ENCODE results near the gene RADIL.

RADIL gene

DNA sequence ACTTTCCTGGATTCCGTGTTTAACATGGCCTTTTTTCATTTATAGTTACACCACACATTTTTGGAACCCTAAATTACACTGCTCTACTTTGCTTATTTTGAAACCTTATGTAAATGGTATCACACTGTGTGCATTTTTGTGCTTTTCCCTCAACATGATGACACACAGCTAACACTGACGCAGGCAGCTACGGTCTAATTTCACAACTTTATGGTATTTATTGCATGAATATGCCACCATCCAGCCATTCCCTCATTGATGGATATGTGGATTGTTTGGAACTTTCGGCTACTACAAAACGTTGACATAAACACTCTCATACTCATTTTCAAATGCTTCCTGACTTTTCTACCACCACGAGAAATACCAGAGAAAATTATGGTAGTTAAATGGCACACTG is 28.6 kb downstream of the RADIL start:
- H3K36me3 ChIP-seq (ENCODE audit: control insufficient read depth, insufficient read depth, low read length), result no peaks in the 10 kb centered on the region
- no peak for DNase-seq
- no peaks in the 10 kb centered on the region for H3K27me3 ChIP-seq (replicated peaks; ENCODE audit: control insufficient read depth, insufficient read depth, low read length, poor library complexity, severe bottlenecking)
- H3K27ac ChIP-seq (ENCODE audit: insufficient read depth, low read length, poor library complexity, severe bottlenecking), result no peak overlapping the region
- H3K4me3 ChIP-seq (ENCODE audit: insufficient read depth, low read depth, low read length, poor library complexity, severe bottlenecking), result no peak overlapping the region
- H3K9me3 ChIP-seq (ENCODE audit: control insufficient read depth, low read length), result no peaks in the 10 kb centered on the region
- no peaks in the 10 kb centered on the region for H3K4me1 ChIP-seq (ENCODE audit: control insufficient read depth, insufficient read depth, low read length, poor library complexity, severe bottlenecking)

DNA sequence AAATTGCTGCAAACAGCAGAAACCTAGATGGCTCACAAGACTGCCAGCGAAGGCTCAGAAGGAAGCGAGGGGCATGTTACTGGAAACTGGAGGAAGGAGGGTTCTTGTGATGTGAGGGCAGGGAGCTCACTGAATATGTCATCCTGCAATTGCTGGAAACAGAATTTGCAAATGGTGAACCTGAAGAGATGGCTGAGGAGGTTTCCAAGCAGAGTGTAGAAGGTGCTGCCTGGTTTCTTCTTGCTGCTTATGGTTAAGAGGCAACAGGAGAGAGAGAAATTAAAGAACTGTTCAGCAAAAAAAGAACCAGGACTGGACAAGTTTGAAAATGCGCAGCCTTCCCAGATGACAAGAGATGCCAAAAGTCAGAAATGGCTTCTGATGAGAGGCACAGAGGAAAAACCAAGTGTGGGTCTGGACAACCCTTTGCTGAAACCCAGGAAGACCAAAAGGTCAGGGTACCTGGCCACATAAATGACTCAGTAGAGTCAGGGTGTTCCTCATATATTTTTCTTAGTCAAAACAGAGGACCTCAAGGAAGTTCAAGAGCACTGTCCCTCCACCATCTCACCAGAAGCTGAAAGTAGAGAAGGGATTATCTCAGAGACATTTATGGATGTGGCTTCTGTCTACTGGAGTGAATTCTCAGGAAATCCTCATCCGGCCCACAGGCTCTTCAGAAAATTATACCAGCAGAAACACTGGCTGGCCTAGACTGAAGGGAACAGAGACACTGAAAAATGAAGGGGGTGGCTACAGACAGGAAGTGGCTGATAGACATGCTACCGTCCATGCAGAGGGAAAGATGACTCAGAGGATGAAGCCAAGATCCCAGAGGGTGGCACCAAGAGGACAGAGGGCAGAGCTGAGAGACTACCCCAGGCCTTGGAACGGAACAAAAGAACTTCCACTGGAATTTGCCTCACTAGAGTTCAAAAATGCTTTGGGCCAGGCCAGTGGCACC is 31.8 kb downstream of the RADIL start:
- no peaks in the 10 kb centered on the region for H3K9me3 ChIP-seq (ENCODE audit: control insufficient read depth, low read length)
- DNase-seq, result no peak

DNA sequence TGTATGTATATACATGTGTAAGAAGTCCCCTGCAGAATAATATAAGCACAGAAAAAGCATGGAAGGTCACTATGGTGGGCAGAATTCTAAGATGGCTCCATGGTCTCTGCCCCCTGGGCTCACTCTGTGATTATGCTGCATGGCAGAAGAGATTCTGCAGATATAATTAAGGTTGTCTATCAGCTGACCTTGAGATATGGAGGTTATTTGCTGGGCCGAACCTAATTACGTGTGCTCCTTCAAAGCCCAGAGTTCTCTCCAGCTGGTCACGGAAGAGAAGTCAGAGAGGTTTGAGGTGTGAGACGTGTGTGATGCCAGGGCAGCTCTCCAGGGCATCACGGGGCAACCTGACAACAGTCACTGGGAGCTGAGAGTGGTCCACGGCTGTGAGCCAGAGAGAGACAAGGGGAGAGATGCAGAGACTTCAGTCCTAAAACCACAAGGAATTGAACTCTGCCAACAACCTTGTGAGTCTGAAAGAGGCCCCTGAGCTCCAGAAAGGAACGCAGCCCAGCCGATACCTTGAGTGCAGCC is 33.2 kb downstream of the RADIL start:
- H3K27me3 ChIP-seq (replicated peaks; ENCODE audit: control insufficient read depth, insufficient read depth, low read length, poor library complexity, severe bottlenecking), result no peaks in the 10 kb centered on the region
- no peaks in the 10 kb centered on the region for H3K36me3 ChIP-seq (ENCODE audit: control insufficient read depth, insufficient read depth, low read length)
- no peak overlapping the region for H3K27ac ChIP-seq (ENCODE audit: insufficient read depth, low read length, poor library complexity, severe bottlenecking)
- H3K4me3 ChIP-seq (ENCODE audit: insufficient read depth, low read depth, low read length, poor library complexity, severe bottlenecking), result no peak overlapping the region
- no peaks in the 10 kb centered on the region for H3K4me1 ChIP-seq (ENCODE audit: control insufficient read depth, insufficient read depth, low read length, poor library complexity, severe bottlenecking)
- no peak for DNase-seq
- no peaks in the 10 kb centered on the region for H3K9me3 ChIP-seq (ENCODE audit: control insufficient read depth, low read length)

More for the DNA sequence above, 31.8 kb downstream of the RADIL start:
- no peaks in the 10 kb centered on the region for H3K27me3 ChIP-seq (replicated peaks; ENCODE audit: control insufficient read depth, insufficient read depth, low read length, poor library complexity, severe bottlenecking)
- H3K36me3 ChIP-seq (ENCODE audit: control insufficient read depth, insufficient read depth, low read length), result no peaks in the 10 kb centered on the region
- no peak overlapping the region for H3K4me3 ChIP-seq (ENCODE audit: insufficient read depth, low read depth, low read length, poor library complexity, severe bottlenecking)
- no peaks in the 10 kb centered on the region for H3K4me1 ChIP-seq (ENCODE audit: control insufficient read depth, insufficient read depth, low read length, poor library complexity, severe bottlenecking)
- H3K27ac ChIP-seq (ENCODE audit: insufficient read depth, low read length, poor library complexity, severe bottlenecking), result no peak overlapping the region

DNA sequence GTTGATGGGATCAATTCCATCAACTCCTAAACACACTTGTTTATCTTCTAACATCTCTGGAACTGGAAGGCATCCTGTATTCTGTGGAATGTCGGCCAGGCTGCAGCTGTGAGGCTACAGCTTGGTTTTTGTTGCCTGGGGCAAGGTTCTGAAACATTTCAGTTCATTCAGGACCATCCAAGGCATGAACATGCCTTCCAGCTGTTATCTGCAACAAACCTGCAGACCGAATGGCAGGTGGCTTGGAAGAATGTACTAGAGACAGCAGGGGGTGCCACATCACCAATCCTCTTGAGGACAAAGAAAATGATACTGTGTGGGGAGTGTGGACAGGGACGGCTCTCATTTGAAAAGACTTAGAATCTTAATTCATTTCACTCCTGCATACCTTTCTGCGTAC is 34.1 kb downstream of the RADIL start:
- DNase-seq, result no peak
- H3K4me3 ChIP-seq (ENCODE audit: insufficient read depth, low read depth, low read length, poor library complexity, severe bottlenecking), result no peak overlapping the region
- H3K36me3 ChIP-seq (ENCODE audit: control insufficient read depth, insufficient read depth, low read length), result no peaks in the 10 kb centered on the region
- no peak overlapping the region for H3K27ac ChIP-seq (ENCODE audit: insufficient read depth, low read length, poor library complexity, severe bottlenecking)
- no peaks in the 10 kb centered on the region for H3K9me3 ChIP-seq (ENCODE audit: control insufficient read depth, low read length)
- H3K27me3 ChIP-seq (replicated peaks; ENCODE audit: control insufficient read depth, insufficient read depth, low read length, poor library complexity, severe bottlenecking), result no peaks in the 10 kb centered on the region
- no peaks in the 10 kb centered on the region for H3K4me1 ChIP-seq (ENCODE audit: control insufficient read depth, insufficient read depth, low read length, poor library complexity, severe bottlenecking)

DNA sequence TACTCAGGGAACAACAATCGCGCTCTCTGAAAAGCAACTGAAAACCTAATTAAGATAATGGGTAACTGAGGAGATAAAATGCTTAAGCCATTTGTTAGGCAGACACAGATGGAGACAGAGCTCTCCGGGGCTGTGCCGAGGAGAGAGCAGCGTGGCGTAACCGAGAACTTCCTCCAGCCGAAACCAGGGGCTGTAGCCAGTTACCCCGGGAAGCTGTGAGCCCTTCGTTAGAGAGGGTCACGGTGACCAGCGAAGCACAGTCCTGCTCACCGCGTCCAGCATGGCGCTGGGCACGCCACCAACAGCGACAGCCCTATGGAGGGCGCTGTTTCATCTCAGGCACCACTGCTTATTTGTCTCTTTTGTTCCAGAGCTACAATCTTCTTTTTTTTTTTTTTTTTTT is 37.8 kb downstream of the RADIL start:
- no peak overlapping the region for H3K27ac ChIP-seq (ENCODE audit: insufficient read depth, low read length, poor library complexity, severe bottlenecking)
- H3K9me3 ChIP-seq (ENCODE audit: control insufficient read depth, low read length), result no peaks in the 10 kb centered on the region
- no peak overlapping the region for H3K4me3 ChIP-seq (ENCODE audit: insufficient read depth, low read depth, low read length, poor library complexity, severe bottlenecking)
- no peaks in the 10 kb centered on the region for H3K36me3 ChIP-seq (ENCODE audit: control insufficient read depth, insufficient read depth, low read length)
- no peaks in the 10 kb centered on the region for H3K4me1 ChIP-seq (ENCODE audit: control insufficient read depth, insufficient read depth, low read length, poor library complexity, severe bottlenecking)
- no peak for DNase-seq
- no peaks in the 10 kb centered on the region for H3K27me3 ChIP-seq (replicated peaks; ENCODE audit: control insufficient read depth, insufficient read depth, low read length, poor library complexity, severe bottlenecking)

DNA sequence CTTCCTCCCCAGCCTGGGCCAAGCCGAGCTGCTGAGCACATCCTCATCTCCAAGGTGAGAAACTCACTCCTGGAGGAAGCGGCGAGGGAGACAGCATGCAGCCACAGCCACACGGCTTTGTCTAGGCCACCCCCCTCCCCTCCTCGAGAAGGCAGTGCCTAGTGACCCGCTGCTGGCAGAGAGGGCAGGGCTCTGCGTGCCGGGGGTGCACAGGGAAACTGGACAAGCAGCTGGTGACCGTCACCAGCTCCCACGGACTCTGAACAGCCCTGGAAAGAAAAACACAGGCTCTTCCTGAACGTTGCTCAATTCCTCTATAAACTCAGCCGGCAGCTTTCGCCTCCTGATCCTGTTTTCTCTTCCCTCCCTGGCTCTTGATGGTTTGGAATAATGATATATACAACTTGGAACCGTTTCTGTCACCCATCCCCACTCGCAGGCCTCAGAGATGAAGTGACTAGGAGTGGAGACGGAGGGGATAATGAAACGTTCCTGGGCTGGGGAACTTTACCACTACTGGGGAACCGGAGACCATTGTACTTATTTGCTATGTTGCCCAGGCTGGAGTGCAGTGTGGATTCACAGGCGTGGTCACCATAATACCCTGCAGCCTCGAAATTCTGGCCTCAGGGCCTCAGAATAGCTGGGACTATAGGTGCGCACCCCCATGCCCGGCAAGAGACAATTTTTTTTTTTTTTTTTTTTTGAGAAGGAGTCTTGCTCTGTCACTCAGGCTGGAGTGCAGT is 41.0 kb downstream of the RADIL start:
- Histone ChIP-seq H3K36me3 (ENCODE audit: control insufficient read depth, insufficient read depth, low read length) (no peaks in the 10 kb centered on the region), H3K4me1 (ENCODE audit: control insufficient read depth, insufficient read depth, low read length, poor library complexity, severe bottlenecking) (no peaks in the 10 kb centered on the region), H3K27me3 (replicated peaks; ENCODE audit: control insufficient read depth, insufficient read depth, low read length, poor library complexity, severe bottlenecking) (no peaks in the 10 kb centered on the region), H3K4me3 (ENCODE audit: insufficient read depth, low read depth, low read length, poor library complexity, severe bottlenecking) (no peak overlapping the region), H3K27ac (ENCODE audit: insufficient read depth, low read length, poor library complexity, severe bottlenecking) (no peak overlapping the region), H3K9me3 (ENCODE audit: control insufficient read depth, low read length) (no peaks in the 10 kb centered on the region)
- DNase-seq, result no peak

DNA sequence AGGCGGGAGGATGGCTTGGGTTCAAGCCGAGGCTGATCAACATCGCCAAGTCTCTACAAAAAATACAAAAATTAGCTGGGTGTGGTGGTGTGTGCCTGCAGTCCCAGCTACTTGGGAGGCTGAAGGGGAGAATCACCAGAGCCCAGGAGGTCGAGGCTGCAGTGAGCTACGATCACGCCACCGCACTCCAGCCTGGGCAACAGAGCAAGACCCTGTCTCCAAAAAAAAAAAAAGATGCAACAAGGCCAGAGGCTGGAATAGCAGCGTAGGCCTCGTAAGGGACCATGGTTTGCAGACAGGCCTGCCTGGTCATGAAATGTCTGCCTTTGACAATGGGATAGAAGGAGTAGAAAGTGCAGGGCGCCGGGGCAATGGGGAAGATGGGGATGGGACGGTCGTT is 41.7 kb downstream of the RADIL start:
- H3K27me3 ChIP-seq (replicated peaks; ENCODE audit: control insufficient read depth, insufficient read depth, low read length, poor library complexity, severe bottlenecking), result no peaks in the 10 kb centered on the region
- no peak overlapping the region for H3K27ac ChIP-seq (ENCODE audit: insufficient read depth, low read length, poor library complexity, severe bottlenecking)
- no peaks in the 10 kb centered on the region for H3K4me1 ChIP-seq (ENCODE audit: control insufficient read depth, insufficient read depth, low read length, poor library complexity, severe bottlenecking)
- H3K9me3 ChIP-seq (ENCODE audit: control insufficient read depth, low read length), result no peaks in the 10 kb centered on the region
- H3K36me3 ChIP-seq (ENCODE audit: control insufficient read depth, insufficient read depth, low read length), result no peaks in the 10 kb centered on the region
- no peak overlapping the region for H3K4me3 ChIP-seq (ENCODE audit: insufficient read depth, low read depth, low read length, poor library complexity, severe bottlenecking)
- DNase-seq, result no peak

DNA sequence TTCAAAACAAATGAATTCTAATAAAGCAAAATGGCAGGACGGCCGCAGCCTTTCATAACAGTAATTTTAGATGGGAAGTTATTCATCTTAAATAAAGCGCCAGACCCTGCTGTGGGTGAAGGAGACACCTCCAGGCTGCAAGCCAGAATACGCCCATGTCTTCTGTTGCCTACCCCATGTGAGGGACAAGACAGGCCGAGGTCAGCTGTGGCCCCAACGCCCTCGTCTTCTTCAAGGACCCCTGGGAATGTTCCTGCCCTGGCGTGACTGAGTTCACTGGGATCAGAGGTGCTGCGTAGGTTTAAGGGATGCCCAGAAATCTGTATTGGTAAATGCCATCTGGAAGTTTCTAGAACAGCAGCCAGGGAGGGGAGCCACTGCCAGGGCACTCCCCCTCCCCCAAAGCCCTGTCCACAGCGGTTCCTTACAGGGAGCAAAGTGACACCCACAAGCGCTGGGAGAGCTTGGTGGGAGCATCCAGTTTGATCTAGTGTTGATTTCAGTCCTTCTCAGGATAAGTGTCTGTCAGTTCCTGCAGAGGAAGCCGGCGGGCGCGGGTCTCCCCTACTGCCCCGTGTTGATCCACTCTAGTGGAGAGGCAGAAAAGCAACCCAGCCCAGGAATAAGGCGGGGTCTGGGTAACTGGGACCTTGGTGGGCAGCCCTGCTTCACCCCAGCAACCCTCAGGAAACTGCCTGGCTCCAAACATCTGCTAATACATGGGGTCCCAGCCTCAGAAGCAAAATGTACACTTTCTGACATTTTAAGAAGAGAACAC is 42.3 kb downstream of the RADIL start:
- H3K36me3 ChIP-seq (ENCODE audit: control insufficient read depth, insufficient read depth, low read length), result no peaks in the 10 kb centered on the region

DNA sequence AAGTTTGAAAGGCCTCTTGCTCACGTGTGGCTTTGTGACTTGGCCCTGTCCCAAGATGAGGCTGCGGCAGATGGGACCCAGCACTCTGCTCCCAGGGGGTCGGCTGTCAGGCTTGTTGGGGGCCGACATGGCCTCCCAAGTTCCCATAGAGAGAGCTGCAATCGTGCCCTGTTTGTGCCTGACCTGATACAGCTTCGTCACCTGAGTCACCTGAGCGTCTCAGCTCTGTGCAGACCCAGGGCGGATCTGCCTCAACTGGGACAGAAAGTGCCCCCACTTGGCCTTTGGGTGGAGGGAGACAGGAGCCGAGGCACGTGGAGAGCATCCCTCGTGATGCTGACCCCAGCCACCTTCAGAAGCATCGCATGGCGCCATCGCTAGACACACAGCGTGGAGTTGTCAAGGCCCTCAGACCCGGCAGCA is 43.4 kb downstream of the RADIL start:
- no peak overlapping the region for H3K4me3 ChIP-seq (ENCODE audit: insufficient read depth, low read depth, low read length, poor library complexity, severe bottlenecking)
- no peaks in the 10 kb centered on the region for H3K4me1 ChIP-seq (ENCODE audit: control insufficient read depth, insufficient read depth, low read length, poor library complexity, severe bottlenecking)
- H3K27me3 ChIP-seq (replicated peaks; ENCODE audit: control insufficient read depth, insufficient read depth, low read length, poor library complexity, severe bottlenecking), result no peaks in the 10 kb centered on the region
- DNase-seq, result no peak
- H3K27ac ChIP-seq (ENCODE audit: insufficient read depth, low read length, poor library complexity, severe bottlenecking), result no peak overlapping the region
- H3K9me3 ChIP-seq (ENCODE audit: control insufficient read depth, low read length), result no peaks in the 10 kb centered on the region
- no peaks in the 10 kb centered on the region for H3K36me3 ChIP-seq (ENCODE audit: control insufficient read depth, insufficient read depth, low read length)

More for the DNA sequence above, 42.3 kb downstream of the RADIL start:
- Histone ChIP-seq H3K9me3 (ENCODE audit: control insufficient read depth, low read length) (no peaks in the 10 kb centered on the region), H3K27me3 (replicated peaks; ENCODE audit: control insufficient read depth, insufficient read depth, low read length, poor library complexity, severe bottlenecking) (no peaks in the 10 kb centered on the region), H3K27ac (ENCODE audit: insufficient read depth, low read length, poor library complexity, severe bottlenecking) (no peak overlapping the region), H3K4me3 (ENCODE audit: insufficient read depth, low read depth, low read length, poor library complexity, severe bottlenecking) (no peak overlapping the region), H3K4me1 (ENCODE audit: control insufficient read depth, insufficient read depth, low read length, poor library complexity, severe bottlenecking) (no peaks in the 10 kb centered on the region)
- DNase-seq, result no peak
